H7 (cell line): ENCODE data around the gene NME7. TPM values are rescaled to one million over a fixed set of nuclear protein-coding genes. Genes with fewer than 3 reads are reported as not detected.
"Not testable (repeated sequence)": the region's sequence is repeated elsewhere in the genome, so short reads cannot be mapped to it uniquely, and the experiment has no call there.

Experiments
- DNase-seq: peaks from one replicate; pipeline ENCODE4 v3.0.0; 2012
- H3K27me3 ChIP-seq: 2 replicates; pipeline ENCODE4 v1.6.0; 2011; ENCODE audit warnings: mild to moderate bottlenecking, low read length; ENCODE audit not compliant: control insufficient read depth, insufficient read depth
- H3K36me3 ChIP-seq: replicated peaks from 2 replicates; pipeline ENCODE4 v1.5.1; 2011; ENCODE audit warnings: low read length; ENCODE audit not compliant: control insufficient read depth, insufficient read depth
- H3K4me3 ChIP-seq: 2 replicates; pipeline ENCODE4 v1.5.1; 2011; ENCODE audit warnings: low read depth, mild to moderate bottlenecking, control low read depth, low read length, moderate library complexity; ENCODE audit not compliant: insufficient read depth
- total RNA-seq: library from RNA; depleted of rRNA; stranded (reverse); fragments of >200 nt; shearing (Covaris generic); gene quantifications from 2 replicates; pipeline ENCODE4 v1.2.3, GENCODE V29; 2014

Gene NME7
- total RNA-seq, 1 experiment from 2014 or later: 19.1 TPM

GRCh38 chr1:169201084-169201619 is 166.4 kb downstream of the NME7 start:
- no peaks in the 10 kb centered on the region for H3K27me3 ChIP-seq
- no peak for DNase-seq
- no peak overlapping the region for H3K4me3 ChIP-seq
- H3K36me3 ChIP-seq: no peaks in the 10 kb centered on the region

- Histone ChIP-seq H3K27me3 (no peaks in the 10 kb centered on the region), H3K36me3 (no peaks in the 10 kb centered on the region), H3K4me3 (no peak overlapping the region)
- DNase-seq: no peak
Measured at GRCh38 chr1:169200319-169200718, 167.3 kb downstream of the NME7 start.

DNA sequence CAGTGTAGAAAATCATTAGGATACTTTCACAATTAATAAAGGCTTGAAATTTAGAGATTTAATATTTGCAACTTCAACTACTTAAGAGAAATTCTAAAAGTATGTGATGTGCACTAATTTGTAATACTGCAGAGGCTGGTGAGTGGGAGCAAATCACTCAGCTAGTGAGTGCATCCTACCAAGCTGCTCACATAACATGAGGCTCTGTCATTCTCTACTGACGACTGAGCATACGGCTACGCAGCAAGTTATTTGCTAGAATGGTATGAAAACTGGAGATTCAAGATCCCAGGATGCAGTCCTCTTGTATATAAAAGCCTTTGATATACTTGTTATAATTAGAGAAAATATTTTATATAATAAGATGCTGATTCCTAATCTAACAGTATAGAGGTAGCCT is 171.0 kb downstream of the NME7 start:
- Histone ChIP-seq H3K27me3 (no peaks in the 10 kb centered on the region), H3K4me3 (no peak overlapping the region), H3K36me3 (no peaks in the 10 kb centered on the region)
- no peak for DNase-seq

DNA sequence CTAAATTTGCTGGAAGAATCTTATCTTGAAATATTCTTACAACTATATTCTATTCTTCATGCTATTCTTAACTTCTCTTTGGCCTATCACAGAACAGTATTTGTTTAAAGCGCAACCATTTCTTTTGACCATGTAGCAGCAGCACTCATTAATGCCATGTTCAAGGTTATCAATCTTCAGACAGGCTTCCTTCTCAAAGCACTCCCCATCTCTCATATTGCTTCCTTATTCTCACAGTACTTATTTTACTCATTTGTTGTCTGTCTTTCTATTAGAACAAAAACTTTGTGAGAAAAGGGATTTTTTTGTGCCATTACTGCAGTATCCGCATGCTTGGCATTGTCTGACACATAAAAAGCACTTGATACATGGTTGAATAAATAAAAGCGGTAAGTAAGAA is 171.4 kb downstream of the NME7 start:
- Histone ChIP-seq H3K27me3 (no peaks in the 10 kb centered on the region), H3K4me3 (no peak overlapping the region), H3K36me3 (no peaks in the 10 kb centered on the region)
- no peak for DNase-seq

GRCh38 chr1:169193191-169193850 is 174.3 kb downstream of the NME7 start:
- H3K36me3 ChIP-seq: no peaks in the 10 kb centered on the region
- DNase-seq: no peak
- no peaks in the 10 kb centered on the region for H3K27me3 ChIP-seq
- H3K4me3 ChIP-seq: no peak overlapping the region

DNA sequence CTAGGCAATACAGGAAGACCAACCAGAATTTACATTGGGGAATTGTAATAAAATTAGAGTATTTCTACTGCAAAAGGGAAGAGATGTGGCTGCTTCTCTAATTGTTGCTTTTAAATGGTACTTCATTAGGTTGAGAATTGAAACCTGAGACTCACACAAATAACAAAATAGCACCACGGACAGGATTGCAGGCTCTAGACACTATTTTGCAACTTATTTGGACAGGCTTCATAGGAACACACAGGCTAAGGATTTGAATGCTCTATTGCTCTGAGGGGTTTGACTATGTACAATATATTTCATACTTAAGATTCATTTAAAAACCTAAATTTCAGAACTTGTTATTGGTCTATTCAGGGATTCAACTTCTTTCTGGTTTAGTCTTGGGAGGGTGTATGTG is 181.5 kb downstream of the NME7 start:
- Histone ChIP-seq H3K36me3 (no peaks in the 10 kb centered on the region), H3K27me3 (no peaks in the 10 kb centered on the region), H3K4me3 (no peak overlapping the region)
- no peak for DNase-seq

GRCh38 chr1:169184812-169185211 is 182.8 kb downstream of the NME7 start:
- no peak overlapping the region for H3K4me3 ChIP-seq
- no peaks in the 10 kb centered on the region for H3K27me3 ChIP-seq
- DNase-seq: peak; percentile 6
- no peaks in the 10 kb centered on the region for H3K36me3 ChIP-seq

DNA sequence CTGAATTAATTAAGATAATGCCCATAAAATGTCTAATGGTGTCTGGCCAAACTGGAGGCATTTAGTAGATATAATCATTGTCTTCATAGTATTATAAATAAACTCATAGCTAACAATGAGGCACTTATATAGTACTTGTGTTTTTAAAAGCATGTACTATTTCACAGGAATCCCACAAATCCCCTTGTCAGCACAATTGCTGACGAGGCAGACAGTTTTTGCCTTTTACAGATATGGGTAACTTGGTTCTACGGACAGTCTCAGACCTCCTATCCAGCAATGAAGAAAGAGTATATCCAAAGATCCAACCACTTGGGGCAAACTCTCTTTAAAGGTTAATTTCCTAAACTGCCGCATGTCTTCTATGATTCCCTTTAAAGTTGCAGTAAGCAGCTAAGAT is 187.4 kb downstream of the NME7 start:
- H3K27me3 ChIP-seq: no peaks in the 10 kb centered on the region
- H3K4me3 ChIP-seq: no peak overlapping the region
- H3K36me3 ChIP-seq: no peaks in the 10 kb centered on the region
- no peak for DNase-seq

GRCh38 chr1:169179431-169179830 is 188.2 kb downstream of the NME7 start:
- DNase-seq, H3K27me3 ChIP-seq, H3K4me3 ChIP-seq, H3K36me3 ChIP-seq: not testable (repeated sequence)

GRCh38 chr1:169175461-169175860 is 192.1 kb downstream of the NME7 start:
- Histone ChIP-seq H3K36me3 (no peaks in the 10 kb centered on the region), H3K4me3 (no peak overlapping the region), H3K27me3 (no peaks in the 10 kb centered on the region)
- DNase-seq: no peak

DNA sequence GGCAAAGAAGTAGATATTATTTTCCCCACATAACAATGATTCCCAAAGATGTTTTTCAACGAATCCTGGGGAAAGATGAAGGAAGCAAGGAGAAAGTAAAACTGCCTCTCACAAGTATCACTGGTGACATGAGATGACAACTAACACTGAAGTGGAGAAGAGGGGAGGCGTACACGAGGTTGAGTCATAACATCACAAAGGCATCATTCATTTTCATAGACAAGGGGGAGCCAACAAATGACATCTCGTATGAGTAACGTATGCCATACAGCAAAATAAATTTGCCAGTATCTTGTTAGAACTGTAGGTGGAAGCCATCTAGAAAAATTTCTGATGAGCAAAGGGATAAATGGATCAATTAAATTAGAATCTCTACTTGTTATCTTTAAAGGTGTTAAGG is 204.5 kb downstream of the NME7 start:
- no peak for DNase-seq
- Histone ChIP-seq H3K36me3 (no peaks in the 10 kb centered on the region), H3K27me3 (no peaks in the 10 kb centered on the region), H3K4me3 (no peak overlapping the region)

GRCh38 chr1:169161496-169162194 is 206.0 kb downstream of the NME7 start:
- H3K36me3 ChIP-seq: no peaks in the 10 kb centered on the region
- no peak for DNase-seq
- no peaks in the 10 kb centered on the region for H3K27me3 ChIP-seq
- no peak overlapping the region for H3K4me3 ChIP-seq

DNA sequence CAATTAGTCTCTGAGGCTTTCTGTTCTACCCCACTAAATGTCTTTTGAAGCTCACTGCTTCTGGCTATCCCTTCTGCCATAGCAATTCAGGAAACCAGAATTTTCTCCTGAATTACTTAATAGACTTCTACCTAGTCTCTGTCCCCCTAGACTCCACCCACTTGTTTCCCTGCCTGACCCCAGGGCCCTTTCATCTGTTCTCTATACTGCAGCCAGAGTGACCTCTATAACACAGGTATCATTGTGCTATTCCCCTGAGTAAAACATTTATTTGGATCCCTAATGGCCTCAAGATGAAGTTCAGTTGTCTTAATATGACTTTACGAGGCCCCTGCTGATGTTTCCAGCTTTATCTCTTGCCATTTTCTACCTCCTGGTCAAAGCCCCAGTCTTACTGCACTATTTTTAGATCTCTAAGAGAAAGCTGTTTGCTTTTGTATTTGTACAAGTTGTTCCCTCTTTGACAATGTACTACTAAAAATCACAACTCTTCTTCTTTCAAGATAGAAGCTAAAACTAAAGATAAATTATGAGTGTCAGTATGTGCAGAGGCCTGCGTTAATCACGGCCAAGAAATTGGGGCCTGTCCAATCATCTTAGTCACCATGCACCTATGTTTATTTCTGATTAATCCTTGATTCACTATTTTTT is 206.6 kb downstream of the NME7 start:
- H3K4me3 ChIP-seq: no peak overlapping the region
- DNase-seq: no peak
- no peaks in the 10 kb centered on the region for H3K36me3 ChIP-seq
- no peaks in the 10 kb centered on the region for H3K27me3 ChIP-seq

GRCh38 chr1:169156580-169156979 is 211.0 kb downstream of the NME7 start:
- DNase-seq: no peak
- no peak overlapping the region for H3K4me3 ChIP-seq
- H3K36me3 ChIP-seq: no peaks in the 10 kb centered on the region
- no peaks in the 10 kb centered on the region for H3K27me3 ChIP-seq

- H3K27me3 ChIP-seq: no peaks in the 10 kb centered on the region
- DNase-seq: no peak
- H3K4me3 ChIP-seq: no peak overlapping the region
- H3K36me3 ChIP-seq: no peaks in the 10 kb centered on the region
Measured at GRCh38 chr1:169155675-169156074, 211.9 kb downstream of the NME7 start.
